Upper lobe of right lung (tissue), 1 donor: ENCODE results near the gene NADK. TPM values are rescaled to one million over a fixed set of nuclear protein-coding genes. Genes with fewer than 3 reads are reported as not detected.

ENCODE experiments used
- total RNA-seq: library from RNA; stranded (reverse); fragmentation: NEBNext Ultra II Directional; extraction: Animal tissue kit (Norgen Biotek cat#: 25700); gene quantifications from one replicate; pipeline ENCODE4 v1.2.1, GENCODE V29; 2021
- donor health status: DM: no; HTN: yes; CAD: no; lungs with severe emphysema.

Gene NADK
- total RNA-seq, 1 donor from 2014 or later: 99.2 TPM

Other genes starting within 250 kb of the NADK start
- 2.9 TPM for gene TMEM240, start 237.8 kb downstream of the NADK start, total RNA-seq
- 125 TPM for gene SSU72, start 203.6 kb downstream of the NADK start, total RNA-seq
- gene FNDC10, start 178.3 kb downstream of the NADK start, total RNA-seq: 7.4 TPM
- 88.7 TPM for gene MIB2, start 163.0 kb downstream of the NADK start, total RNA-seq
- gene MMP23B, start 146.3 kb downstream of the NADK start, total RNA-seq: 40.3 TPM
- gene CDK11B, start 119.5 kb downstream of the NADK start, total RNA-seq: 24.8 TPM
- gene SLC35E2B, start 85.7 kb downstream of the NADK start, total RNA-seq: 49.8 TPM
- 51.7 TPM for gene CDK11A, start 54.1 kb downstream of the NADK start, total RNA-seq
- 328 TPM for gene GNB1, start 112.6 kb upstream of the NADK start, total RNA-seq
- 0.90 TPM for gene CALML6, start 136.8 kb upstream of the NADK start, total RNA-seq
- 1.5 TPM for gene TMEM52, start 140.8 kb upstream of the NADK start, total RNA-seq
- 0.35 TPM for gene CFAP74, start 225.3 kb upstream of the NADK start, total RNA-seq
- gene GABRD, start 240.9 kb upstream of the NADK start, total RNA-seq: 2.9 TPM